HG02610 (cell line): ENCODE results near the gene RIN2.

ENCODE experiments used
- ATAC-seq: cut with Tn5 transposase; IDR thresholded peaks from one replicate; pipeline ENCODE4 v1.9.1; 2021; ENCODE audit warnings: mild to moderate bottlenecking, moderate library complexity; ENCODE audit not compliant: unreplicated experiment

The RIN2 gene

DNA sequence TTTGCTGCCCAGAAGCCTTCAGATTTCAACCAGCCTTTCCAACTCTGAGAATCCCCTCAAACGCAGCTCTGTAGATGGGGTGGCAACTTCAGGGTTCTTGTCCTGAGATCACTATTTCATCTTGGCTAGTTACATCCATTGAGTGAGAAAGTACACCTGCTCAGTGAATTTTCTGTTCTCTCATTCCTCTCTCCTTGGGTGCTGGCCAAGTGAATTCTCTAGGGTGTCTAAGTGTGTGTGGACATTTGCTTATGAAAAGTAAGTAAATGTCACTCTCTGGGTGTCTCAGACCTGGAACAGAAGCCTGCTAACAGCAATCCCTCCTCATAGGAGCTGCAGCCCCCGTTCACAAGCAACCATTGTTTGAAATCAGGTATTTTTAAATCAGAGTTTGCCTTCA lies 3.8 kb downstream of the RIN2 start:
- no peak for ATAC-seq

DNA sequence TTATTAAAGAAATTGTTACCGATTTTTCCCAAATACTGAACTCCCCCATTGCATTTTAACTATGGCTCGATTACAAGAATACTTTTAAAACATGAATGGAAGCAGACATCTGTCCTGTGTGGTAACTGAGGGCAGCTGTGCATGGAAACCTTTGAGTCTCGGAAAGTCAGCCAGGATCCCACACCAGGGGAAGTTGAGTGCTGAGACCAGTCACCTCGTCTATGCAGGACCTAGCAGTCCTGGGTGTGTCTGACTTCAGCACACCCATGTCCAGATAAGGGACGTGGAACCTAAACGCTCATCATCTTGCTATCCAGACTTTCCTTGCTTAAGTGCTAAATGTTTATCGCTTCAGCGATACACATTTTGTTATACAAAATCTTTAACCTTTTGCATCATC lies 6.1 kb downstream of the RIN2 start:
- no peak for ATAC-seq

DNA sequence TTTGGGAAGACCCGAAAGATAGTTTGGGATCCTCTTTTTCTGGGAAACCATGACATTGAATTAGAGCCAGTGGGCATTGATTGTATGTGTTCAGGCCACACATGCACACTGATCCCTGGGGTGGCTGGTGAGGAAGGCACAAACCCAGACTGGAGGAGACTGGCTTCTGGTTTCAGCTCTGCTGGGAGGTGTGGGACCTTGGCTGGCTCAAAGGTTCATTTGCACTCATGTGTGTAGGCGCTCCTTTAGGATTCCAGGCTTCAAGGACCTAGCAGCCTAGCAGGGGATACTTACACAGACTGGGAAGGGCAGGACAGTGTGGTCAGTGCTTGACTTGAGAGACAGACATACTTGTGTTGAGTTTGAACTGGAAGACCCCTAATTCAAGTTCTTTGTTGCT lies 7.2 kb downstream of the RIN2 start:
- no peak for ATAC-seq

DNA sequence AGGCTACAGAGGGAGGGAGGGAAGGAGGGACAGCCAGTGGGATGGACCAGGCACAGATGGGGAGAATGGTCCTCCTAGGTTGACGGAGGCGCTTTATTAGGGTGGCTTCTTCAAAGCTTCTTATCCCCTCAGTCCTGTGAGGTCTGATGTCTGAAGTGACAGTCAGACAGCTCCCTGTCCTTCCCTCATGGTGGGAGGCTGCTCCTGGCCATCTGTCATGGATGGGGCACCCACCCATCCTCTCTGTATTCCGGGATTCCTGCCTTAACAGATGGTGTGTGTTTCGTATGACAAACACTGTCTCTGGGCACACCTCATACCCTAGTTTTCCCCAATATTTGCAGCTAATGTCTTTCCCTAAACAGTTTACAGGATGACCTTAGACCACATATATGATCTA lies 7.9 kb downstream of the RIN2 start:
- ATAC-seq = no peak

DNA sequence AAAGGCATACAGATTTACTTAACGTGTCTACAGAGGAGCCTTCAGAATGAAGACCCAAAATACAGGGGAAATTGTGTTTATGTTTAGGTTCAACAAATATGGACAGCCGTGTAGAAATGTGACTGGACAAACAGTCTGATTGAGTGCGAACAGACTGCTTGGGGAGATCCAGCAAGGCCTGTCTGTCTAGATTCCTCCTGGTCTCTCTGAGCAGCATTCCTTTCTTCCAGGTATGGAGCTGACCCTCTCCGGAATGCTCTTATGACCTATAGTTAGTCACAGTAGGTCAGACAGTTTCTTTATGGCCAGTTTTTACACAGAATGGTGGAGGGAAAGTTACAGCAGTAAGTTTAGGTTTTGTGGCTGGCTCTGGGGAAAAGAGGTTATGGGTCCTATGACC lies 9.0 kb downstream of the RIN2 start:
- ATAC-seq = no peak

DNA sequence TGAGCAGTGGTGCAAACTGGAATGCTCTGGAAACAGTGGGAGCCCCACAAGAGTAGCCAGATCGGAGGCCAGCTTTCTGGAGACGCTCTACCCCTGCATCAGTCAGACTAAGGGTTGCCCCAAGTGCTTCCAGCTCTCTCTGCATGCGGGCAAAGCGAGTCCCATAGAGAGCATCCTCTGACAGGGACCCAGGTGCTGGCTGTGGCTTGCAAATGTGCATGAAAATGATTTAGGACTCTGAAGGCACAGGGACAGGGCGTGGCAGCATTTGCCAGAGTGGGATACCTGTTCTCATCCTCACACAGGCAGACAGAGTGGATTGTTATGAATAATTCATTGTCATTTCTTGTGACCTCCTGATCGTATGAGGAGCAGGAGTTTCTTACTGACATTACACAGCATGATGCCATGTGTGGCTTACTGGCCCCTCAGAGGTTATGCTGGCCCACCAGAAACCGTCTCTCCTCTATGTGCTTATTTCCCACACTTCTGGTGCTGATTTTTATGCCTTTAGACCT lies 10.3 kb downstream of the RIN2 start:
- no peak for ATAC-seq

DNA sequence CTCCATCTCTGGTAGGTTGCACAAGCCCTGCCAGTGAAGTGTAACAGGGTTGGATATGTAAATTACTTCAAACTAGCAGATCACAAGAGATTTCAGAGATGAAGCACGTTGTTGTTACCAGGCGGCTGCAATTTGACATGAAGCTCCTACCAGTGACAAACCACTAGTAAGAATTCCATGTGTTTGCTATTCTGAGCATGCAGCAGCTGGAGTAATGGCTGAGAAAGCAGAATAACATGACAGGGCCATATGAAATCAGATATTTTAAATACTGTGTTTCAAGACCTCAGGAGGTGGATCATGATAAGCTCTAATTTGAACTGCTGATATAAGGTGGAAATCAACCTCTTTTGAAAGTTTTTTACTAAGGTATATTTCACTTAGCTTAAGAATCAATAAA lies 11.4 kb downstream of the RIN2 start:
- ATAC-seq = no peak

DNA sequence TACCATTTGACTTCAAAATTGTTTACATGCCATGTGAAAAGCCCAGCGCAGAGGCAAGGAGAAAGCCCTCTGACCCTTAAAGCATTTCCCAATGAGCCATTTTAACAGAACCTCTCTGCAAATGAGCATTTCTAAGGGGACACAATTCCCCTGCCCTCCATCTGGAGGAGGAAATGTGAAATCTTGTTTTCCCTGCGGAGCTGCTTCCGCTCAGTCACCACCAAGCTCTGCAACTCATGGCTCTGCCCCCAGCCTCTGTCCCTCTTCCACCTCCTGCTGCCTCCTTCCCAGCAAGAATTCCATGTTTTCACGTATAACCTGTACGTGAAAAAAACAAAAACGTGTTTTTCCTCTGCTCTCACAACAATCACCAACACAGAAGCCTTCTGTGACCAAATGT lies 12.3 kb downstream of the RIN2 start:
- no peak for ATAC-seq

DNA sequence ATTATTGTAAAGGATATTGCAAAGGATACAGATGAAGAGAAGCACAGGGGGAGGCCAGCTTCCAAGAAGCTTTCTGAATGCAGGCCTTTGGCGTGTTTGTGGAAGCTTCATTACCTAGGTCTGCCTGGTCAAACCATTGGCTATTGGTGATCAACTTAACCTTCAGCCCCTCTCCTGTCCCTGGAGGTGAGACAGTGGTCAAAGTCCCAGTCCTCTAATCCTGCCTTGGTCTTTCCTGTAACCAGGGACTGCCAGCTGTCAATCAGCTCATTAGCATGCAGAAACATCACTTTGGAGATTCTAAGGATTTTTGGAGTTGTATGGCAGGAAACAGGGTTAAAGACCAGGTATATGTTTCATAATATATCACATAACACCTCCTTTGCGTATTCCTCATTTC lies 13.0 kb downstream of the RIN2 start:
- no peak for ATAC-seq

DNA sequence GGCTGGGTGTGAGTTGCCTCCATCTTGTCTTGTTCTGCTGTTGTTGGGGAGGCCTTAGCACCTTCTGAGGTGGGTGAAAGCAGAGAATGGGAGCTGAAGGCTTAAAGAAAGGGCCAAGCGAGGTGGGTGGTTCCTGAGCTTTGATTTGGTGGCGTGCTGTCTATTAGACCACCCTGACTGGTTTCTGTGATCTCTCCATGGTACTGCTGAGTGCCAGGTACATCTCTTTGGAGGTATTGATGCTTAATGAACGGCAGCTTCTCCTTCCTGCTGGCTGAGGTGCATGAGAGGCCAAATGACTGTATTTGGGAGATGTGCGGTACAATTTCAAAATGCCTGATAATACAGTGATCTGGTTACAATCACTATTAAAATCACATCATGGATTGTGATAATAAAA lies 15.4 kb downstream of the RIN2 start:
- ATAC-seq = no peak

DNA sequence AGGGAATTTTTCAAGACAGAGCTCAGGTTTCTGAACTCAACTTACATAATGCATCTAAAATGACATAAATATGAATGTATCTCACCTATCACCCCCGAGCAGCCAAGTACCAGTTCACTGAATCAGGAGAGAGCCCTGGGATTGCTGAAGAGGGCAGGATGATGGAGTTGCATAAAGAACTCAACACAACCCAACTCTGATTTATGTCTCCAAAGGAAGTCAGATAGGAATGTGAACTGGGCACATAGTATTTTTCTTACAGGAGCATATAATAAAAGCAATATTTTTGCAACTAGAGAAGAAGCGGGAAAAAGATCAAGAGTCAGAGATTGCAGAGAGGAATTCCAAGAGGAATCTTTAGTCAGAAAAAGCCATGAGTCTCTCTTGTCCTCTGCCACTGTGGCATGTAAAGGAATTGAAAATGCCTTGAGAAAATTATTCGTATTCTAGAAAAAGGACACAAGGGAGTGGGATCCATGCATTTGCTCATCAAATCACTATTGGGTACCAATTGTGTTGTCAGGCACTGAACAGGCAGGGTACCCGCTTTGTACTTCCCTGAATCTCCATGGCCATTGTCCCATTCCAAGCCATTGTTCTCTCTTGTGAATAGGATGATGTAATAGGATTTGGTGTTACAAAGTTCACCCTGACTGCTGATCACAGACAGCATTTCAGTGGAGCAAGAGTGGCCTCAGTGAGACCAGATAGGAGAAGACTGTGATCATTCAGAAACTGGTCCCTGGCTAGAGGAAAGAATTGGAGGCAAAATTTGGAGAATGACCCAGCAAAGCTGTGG lies 16.3 kb downstream of the RIN2 start:
- ATAC-seq = no peak

DNA sequence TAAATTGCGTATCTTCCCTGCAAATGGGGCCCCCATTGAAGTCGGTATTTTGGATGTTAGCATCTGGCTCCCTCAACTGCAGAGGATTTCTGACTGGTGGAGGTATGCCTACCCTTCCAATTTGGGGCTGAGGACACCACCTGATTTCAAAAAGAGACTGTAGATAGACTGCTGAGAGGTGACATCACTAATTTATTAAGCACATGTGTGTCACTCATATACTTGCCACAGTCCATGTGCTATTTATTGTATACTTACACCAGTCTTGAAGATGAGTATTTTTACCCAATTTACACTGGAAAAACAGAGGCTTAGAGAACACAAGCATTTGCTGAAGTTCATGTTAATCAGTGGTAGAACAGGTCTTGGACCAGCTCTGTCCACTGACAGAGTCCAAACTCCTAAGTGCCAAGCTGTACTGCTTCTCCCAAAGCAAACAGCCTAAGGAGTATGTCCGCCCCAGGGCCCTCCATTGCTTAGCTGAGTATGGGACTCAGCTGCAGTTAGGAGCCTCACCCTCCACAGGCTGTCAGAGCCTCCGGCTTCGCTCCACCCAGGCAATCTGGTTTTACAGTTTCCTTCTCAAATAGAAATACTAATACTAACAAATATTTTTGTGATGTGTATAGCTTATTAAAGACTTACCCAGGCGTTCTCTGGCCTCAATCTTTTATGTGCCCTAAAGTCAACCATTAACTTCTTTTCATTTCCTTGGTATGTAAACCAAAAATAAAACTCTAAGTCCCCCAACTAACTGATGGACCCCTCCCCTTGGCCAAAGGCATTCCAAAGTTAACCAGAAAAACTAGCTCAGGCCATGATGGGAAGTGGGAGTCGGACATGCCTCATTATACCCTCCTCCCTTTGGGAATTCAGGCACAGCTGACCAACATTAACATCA lies 17.5 kb downstream of the RIN2 start:
- no peak for ATAC-seq

DNA sequence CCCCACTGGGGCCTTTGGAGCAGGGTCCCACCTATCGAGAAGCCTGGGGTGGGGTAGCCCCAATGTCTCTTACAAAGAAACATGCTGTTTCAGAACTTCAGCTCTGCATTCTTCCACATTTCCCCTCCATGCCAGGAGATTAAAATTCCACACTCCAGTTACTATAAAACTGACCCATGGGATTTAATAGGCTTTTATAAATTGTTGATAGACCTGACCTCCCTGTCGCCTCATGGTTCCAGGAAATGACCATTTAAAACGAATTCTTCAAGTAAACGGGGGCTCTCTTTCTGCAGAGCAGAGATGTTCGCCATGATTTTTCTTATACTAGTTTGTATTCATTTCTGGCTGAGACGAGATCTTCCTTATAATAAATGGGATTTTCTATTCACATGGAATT lies 19.3 kb downstream of the RIN2 start:
- no peak for ATAC-seq

DNA sequence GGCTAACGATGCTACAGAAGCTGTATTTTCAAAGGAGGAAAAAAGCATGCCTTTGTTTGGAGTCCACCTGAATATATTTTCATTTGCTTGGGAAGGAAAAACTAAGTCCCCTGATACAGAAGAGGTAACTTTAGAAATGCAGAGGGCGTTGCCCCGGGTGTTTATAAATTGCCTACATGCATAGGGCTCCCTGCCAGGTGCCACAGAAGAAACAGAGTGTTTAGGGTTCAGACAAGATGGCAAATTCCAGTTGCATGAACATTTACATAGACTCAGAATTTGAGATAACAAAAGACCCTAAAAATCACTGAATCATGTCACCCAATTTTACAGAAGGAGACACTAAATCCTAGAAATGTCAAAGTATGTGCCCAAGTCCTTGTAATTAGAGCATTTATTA lies 19.9 kb downstream of the RIN2 start:
- ATAC-seq = no peak

DNA sequence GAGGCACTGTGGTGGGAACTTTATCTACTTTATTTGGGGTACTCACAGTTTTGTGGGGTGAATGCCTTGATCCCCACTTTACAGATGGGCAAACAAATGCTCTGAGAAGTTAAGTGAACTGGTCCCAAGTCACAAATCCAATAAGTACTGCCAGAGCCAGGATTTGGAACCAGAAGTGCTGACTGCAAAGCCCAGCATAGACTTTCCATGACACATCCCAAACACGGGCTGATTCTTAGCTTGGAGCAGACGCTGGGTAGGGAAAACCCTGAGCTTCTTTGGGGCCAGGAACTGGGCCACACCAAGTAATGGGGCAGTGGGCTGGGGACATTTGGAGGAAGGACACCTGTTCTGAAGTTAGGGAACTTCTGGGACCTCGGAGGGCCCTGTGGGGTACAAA lies 20.3 kb downstream of the RIN2 start:
- ATAC-seq = no peak

DNA sequence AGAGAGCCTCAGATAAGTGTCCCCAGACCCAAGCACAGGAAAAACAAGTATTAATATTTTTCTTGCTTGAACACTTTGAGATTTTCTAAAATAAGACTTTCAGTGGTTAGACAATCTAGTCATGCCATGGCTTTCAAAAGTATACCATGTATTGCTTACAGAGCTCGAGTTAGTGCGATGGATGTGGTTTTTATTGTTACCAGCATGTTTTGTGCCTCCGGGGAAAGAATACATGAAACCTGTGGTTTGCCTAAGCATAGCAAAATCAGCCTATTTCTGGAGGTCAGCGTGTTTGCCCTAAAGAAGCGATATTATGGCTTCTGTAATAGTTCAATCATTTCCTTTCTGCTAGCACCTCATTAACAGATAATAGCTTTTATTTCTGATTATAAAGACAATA lies 21.6 kb downstream of the RIN2 start:
- no peak for ATAC-seq

DNA sequence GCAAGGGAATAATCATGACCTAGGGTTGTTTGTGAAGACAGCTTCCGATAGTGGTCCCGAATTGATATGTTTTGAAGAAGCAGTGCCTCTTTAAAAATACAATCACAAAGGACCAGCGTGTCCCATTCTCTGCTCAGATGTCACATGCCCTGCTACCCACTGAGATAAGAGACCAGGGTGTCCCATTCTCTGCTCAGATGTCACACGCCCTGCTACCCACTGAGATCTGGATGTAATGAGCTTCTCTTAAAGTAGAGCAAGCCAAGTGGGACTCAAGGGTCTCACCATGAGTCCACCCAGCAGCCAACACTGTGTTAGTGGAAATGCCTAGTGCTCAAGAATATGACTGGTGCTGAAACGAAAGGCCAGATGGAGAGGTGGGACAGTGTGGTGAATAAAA lies 22.2 kb downstream of the RIN2 start:
- no peak for ATAC-seq

DNA sequence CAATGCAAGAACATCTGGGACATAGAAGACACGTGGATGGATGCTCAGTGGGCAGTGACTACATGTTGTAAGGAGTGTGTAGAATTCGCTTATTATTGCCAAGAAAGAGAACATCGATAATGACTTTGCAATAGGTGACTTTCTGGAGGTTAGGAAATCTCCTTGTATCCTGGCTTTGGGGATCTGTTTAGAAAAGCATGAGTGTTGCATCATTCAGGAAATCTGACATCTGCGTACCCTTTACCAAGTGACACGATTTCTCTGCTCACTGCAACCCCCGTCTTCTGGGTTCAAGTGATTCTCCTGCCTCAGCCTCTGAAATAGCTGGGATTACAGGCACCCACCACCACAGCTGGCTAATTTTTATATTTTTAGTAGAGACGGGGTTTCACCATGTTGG lies 23.2 kb downstream of the RIN2 start:
- no peak for ATAC-seq

DNA sequence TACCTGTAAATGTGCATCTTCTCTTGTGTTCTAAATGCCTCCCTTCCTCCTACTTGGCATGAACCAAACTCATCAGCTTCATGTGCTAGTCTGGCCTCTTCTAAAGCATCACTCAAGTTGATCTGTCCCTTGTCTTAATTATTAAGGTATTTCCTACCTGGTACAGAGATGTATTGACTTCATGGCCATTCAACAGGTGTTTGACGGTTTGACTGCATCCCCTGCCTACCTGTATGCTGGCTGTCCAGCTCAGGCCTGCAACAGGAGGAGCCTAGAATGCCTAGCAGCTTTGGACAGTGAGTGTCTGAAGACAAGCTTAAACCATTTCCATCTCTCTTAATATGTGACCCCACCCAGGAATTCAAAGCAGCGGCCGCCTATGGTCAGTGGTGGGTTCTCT lies 24.6 kb downstream of the RIN2 start:
- no peak for ATAC-seq

DNA sequence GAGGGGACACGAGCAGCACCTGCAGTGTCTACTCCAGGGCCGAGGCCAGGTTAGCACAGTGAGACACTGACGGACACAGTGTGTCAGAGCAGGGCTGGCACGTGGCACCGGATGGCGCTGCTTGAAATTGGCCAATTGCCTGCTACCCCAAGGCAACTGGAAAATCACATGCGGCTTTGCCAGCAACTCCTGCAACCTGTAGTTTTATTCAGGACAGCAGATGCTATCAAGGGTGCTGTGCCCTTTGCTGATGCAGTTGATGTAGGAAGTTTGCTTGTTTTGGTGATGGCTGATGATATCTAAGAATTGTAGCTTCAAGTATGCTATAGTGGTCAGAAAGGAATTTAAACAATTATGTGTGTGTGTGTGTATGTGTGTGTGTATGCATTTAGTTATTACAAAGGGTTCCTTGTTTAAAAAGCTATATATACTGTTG lies 25.9 kb downstream of the RIN2 start:
- ATAC-seq = no peak

DNA sequence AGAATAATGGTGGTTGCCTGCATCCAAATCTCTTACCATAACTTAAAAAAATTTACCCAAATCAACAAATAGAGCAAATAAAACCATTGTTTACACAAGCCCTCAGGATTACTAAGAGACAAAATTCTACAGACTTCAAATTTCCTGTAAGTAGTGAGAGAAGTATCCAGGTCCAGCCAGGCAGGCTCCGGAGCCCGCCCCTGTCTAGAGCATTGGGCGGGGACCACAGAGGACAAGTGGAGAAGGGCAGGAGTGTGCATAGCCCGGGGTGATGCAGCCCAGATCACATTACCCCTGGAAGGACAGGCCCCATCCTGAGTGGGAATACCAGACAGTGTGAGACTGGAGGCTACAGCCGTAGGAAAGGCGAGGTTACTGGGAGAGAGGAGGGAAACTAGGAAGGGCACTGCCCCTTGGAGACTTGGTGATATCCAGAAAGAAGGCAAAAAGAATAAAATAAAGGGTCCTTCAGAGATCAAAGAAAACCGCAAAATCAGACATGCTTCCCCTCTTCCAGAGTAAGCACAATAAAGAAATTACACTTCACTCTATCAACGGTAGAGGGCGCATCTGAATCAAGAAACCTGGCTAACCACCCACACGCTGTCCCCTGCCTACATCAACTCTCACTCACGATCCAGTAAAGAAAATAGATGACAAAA lies 26.6 kb downstream of the RIN2 start:
- no peak for ATAC-seq
